ENCODE results near the gene MSH5. TPM values are rescaled to one million over a fixed set of nuclear protein-coding genes. Genes with fewer than 3 reads are reported as not detected.

Gene MSH5
- total RNA-seq, 2 donors from 2014 or later, result 5.7 to 10.5 TPM

DNA sequence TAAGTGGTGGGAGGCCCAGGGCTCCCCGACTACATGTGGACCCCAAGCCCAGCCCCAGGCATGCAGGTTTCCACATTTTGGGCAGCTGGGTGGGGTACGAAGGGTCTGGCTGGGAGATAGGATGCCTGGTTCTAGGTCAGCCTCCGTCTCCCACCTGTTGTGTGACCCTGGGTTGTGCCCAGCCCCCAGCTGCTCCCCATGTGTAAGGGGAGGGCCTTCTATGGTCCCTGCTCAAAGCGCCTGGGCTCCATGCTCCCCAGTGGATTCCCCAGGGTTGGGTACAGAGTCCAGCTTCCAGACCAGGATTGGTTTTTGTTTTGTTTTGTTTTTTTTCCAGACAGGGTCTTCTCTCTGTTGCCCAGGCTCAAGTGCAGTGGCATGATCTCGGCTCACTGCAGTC, 38.4 kb downstream of the MSH5 start:
- ATAC-seq (ENCODE audit: insufficient number of reproducible peaks, low FRiP score, low read depth) (no peak), DNase-seq (ENCODE audit: low spot score) (no peak)
- Histone ChIP-seq H3K4me1 (ENCODE audit: control insufficient read depth in 1 of 2, low read depth in 2 of 2) (peaks cover 6 to 9% of the 10 kb centered on the region in 2 donors), H3K9me3 (no peaks in the 10 kb centered on the region), H3K27me3 (replicated peaks; ENCODE audit: insufficient read depth) (no peaks in the 10 kb centered on the region), H3K4me3 (no peak overlapping the region), H3K27ac (no peak overlapping the region), H3K36me3 (peaks cover 28% of the 10 kb centered on the region)
- no peak for TF ChIP-seq CTCF (IDR thresholded peaks at IDR 0.05)

DNA sequence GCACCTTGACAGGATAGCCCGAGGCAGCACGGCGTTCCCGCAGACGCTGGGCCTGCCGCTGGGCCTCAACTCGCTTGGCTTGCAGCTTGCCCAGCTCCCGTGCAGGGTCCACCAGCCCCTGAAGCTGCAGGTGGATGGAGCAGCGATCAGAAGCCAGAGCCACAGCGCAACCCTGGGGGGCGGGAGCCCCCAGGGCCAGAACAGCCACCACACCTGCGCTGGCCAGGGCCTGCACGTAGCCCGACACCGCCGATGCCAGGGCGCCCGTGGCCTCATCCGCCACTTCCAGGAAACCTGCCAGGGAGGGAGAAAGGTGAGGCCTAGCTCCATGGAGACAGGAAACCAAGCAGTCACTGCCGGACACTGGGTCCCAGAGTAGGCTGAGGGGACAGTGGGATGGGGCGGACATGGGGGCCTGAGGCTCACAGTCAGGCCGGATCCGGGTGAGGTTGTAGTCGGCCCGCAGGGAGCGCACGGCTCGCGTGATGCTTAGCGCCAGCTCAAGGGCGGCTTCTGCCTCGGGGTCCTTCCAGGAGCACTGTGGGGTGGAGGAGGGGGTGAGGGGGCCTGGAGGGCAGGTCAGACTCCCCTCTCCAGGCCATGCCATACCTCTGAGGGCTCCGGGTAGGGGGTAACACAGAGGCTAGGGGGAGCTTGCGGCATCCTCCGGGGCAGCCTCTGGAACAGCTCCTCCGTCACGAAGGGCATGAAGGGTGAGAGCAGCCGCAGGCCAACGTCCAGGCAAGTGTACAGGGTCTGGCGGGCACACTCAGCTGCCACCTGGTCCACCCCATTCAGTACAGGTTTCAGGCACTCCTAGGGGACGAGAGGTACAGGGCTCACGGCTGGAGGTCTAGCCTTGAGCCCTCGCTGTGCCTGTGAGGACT, 39.4 kb downstream of the MSH5 start:
- ATAC-seq (ENCODE audit: insufficient number of reproducible peaks, low FRiP score, low read depth) (no peak), DNase-seq (ENCODE audit: low spot score) (no peak)
- H3K27me3 ChIP-seq (replicated peaks; ENCODE audit: insufficient read depth), result no peaks in the 10 kb centered on the region
- TF ChIP-seq CTCF (IDR thresholded peaks at IDR 0.05), result no peak
- H3K4me3 ChIP-seq, result no peak overlapping the region
- H3K4me1 ChIP-seq (ENCODE audit: control insufficient read depth in 1 of 2, low read depth in 2 of 2), result peaks cover 6 to 9% of the 10 kb centered on the region in 2 donors
- no peaks in the 10 kb centered on the region for H3K9me3 ChIP-seq
- peaks cover 36% of the 10 kb centered on the region for H3K36me3 ChIP-seq
- no peak overlapping the region for H3K27ac ChIP-seq

DNA sequence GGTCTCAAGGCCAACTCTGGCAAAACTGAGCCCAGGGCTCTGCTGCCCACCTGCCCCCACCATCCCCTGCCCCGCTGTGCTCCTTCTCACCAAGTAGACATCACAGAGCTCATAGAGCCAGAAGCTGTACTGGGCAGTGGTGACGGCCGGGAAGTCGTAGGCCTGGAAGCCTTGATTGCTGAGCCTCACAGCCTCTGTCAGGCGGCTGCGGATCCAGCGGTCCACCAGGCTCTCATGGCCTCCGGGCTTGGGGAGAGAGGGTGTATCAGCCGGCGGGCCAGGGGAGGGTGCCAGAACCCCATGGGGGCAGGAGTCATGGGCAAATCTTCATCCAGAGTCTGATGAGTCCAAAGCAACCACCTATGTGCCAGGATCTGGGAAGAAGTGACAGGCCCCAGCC, 40.1 kb downstream of the MSH5 start:
- Histone ChIP-seq H3K36me3 (peaks cover 42% of the 10 kb centered on the region), H3K4me1 (ENCODE audit: control insufficient read depth in 1 of 2, low read depth in 2 of 2) (peaks cover 6 to 9% of the 10 kb centered on the region in 2 donors), H3K27me3 (replicated peaks; ENCODE audit: insufficient read depth) (no peaks in the 10 kb centered on the region), H3K27ac (no peak overlapping the region), H3K9me3 (no peaks in the 10 kb centered on the region), H3K4me3 (no peak overlapping the region)
- DNase-seq (ENCODE audit: low spot score) (no peak), ATAC-seq (ENCODE audit: insufficient number of reproducible peaks, low FRiP score, low read depth) (no peak)
- TF ChIP-seq CTCF (IDR thresholded peaks at IDR 0.05), result no peak

DNA sequence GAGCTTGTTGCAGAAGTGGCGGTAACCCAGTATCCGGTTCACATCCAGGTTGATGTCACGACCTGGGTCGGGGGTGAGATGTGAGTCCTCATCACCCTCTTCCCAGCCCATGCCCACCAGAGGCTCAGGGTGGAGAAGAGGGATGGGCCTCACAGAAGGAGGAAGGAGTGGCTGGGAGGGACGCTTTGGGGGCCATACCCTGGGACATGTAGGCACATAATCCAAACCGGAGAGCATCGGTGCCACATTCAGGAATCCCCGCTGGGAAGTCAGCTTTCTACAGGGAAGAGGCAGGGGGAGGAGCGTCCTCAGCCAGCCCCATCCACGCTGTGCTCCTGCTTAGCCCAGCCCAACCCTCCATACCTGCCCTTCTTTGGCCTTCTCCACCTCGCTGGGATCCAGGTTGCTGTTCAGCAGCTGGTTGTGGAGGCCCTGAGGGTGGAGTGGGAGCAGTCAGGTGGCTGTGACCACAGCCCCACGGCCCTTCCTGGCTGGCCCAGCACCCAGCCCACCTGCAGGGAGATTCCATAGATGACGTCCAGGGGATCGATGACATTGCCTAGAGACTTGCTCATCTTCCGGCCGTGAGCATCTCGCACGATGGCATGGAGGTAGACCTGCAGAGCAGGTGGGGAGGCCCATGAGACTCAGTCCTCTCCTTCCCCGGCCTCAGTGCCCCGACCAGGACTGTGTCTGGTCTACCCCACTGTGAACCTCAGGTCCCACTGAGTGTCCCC, 40.9 kb downstream of the MSH5 start:
- H3K36me3 ChIP-seq, result peaks cover 50% of the 10 kb centered on the region
- ATAC-seq (ENCODE audit: insufficient number of reproducible peaks, low FRiP score, low read depth), result no peak
- H3K4me1 ChIP-seq (ENCODE audit: control insufficient read depth in 1 of 2, low read depth in 2 of 2), result peaks cover 6 to 9% of the 10 kb centered on the region in 2 donors
- TF ChIP-seq CTCF (IDR thresholded peaks at IDR 0.05), result no peak
- no peaks in the 10 kb centered on the region for H3K9me3 ChIP-seq
- no peak overlapping the region for H3K27ac ChIP-seq
- no peak for DNase-seq (ENCODE audit: low spot score)
- H3K27me3 ChIP-seq (replicated peaks; ENCODE audit: insufficient read depth), result no peaks in the 10 kb centered on the region
- H3K4me3 ChIP-seq, result no peak overlapping the region
